HK-2 (cell line): ENCODE measurements around the gene MTSS2.
"Not testable (repeated sequence)": the region's sequence is repeated elsewhere in the genome, so short reads cannot be mapped to it uniquely, and the experiment has no call there.

ENCODE experiments used
- DNase-seq: peaks from one replicate; pipeline ENCODE4 v3.0.0-alpha.2; 2018; ENCODE audit not compliant: unreplicated experiment

The MTSS2 gene

DNA sequence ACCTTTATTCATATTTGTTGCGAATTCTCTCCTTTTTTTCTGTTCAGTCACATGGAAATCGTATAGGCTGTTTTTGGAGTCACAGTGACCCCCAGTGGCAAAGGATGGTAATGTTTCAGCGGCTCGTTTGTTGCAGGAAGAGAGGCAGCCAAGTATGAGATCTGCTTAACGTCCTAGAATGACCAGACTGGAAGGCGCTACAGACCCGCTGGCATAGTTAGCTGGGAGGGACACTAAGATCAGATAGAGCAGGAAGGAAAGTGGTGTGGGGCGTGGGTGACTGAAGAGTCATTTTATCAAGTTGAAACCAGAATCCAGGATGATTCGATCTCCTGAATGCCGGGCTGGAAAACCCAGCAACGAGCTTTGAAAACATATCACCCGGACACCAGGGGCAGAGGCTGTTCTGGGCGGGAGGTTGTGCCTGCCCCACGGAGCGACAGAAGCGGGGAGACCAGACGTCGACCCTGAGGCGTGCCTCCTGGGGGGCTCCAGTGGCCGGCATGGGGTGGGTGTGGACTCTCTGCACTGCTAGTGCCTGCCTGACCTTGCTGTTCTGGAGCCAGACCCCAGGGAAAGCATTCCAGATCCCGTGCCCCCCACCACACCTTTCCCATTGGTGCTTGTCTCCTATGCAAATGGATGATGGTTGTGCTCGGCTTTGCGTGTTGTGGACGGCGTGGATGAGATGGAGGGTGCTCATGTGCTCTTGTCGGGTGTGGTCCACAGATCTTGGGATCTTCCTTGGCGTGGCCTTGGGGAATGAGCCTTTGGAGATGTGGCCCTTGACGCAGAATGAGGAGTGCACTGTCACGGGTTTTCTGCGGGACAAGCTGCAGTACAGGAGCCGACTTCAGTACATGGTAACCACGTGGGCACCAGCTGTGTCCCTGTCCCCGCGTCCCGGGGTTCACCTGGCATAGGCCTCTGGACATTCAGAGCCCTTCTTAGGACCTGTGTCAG, 31.8 kb downstream of the MTSS2 start:
- peak; percentile 91 for DNase-seq

DNA sequence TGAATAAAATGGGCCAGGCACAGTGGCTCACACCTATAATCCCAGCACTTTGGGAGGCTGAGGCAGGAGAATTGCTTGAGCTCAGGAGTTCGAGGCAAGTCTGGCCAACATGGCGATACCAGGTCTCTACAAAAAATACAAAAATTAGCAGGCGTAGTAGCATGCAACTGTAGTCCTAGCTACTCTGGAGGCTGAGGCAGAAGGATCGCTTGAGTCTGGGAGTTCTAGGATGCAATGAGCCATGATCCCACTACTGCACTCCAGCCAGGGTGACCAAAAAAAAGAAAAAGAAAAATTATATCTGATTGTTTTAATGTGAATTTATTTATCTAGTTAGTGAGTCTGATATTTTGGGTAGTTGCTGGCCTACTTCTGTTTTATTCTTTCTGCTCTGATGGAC, 32.4 kb downstream of the MTSS2 start:
- DNase-seq: no peak

DNA sequence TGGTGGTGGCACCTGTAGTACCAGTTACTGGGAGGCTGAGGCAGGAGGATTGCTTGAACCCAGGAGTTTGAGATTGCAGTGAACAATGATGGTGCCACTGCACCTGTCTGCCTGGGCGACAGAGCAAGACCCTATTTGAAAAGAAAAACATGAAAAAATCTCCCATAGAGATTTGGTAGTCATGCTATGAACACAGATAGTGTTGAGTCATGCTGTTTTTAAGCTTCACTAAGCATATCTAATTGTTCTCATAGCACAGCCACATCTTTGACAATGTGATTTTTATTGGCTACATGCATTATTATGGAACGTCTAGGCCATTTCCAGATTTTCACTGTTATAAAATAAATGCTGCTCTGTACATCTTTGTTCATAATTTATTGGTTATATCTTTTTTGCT, 33.5 kb downstream of the MTSS2 start:
- no peak for DNase-seq

DNA sequence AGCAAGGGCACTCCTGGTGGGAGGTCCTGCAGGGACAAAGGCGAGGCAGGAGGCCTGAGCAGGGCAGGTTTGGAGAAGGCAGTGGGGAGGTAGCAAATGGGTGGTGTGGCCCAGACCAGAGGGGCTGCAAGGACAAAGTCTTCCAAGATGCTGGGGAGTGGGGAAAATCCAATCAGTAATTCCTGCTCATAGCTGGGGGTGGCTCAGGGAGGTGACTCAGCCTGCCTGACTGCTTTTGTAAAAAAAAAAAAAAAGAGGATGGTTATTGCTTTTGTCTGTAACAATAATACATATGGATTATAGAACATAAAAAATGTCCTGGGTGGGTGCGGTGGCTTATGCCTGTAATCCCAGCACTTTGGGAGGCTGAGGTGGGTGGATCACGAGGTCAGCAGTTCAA, 34.3 kb downstream of the MTSS2 start:
- DNase-seq: no peak

DNA sequence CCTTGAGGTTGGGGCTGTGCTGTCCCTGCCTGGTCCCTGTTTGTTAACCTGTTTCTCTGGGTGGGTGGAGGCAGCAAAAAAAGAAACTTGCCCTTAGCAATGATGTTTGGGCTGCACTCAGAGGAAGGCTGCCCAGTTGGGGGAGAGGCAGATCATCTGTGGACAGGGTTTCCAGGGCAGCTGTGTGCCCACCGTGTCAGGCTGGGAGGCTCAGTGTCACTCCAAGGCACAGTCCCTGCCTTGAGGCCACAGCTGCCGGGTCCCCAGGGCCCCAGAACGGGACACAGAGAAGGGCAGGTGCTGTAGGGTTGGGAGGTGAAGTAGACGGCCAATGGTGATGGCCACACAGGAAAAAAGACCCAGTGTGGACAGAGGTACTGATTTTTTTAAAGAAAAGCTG, 35.6 kb downstream of the MTSS2 start:
- DNase-seq: no peak

DNA sequence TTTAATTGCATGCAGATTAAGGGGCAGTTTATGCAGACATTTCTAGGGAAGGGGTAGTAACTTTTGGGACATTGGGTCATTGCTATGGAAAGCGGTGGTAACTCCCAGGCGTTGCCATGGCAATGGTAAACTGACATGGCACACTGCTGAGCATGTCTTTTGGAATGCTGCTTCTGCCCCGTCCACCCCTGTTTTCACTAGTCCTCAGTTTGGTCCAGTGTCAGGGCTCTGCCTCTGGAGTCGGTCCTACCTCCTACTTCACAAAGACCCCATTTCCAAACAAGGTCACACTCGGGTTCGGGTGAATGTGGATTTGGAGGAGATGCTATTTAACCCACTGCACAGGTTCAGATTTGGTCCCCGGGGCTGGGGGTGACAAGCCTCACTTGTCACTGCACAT, 36.6 kb downstream of the MTSS2 start:
- no peak for DNase-seq

DNA sequence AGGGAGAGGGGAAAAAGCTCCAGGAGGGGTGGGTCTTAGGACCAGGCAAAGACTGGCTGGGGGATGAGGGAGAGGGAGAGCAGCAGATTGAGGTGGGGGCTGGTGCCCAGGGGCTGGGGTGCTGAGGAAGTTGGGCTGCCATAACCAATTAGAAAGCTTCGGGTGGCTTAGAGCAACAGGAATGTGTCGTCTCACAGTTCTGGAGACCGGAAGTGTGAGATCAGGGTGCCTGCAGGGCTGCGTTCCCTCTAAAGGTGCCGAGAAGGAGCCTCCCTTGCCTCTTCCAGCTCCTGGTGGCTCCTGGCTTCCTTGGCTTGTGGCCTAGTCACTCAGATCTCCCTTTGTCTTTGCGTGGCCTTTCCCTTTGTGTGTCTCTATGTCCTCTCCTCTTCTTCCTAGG, 37.2 kb downstream of the MTSS2 start:
- DNase-seq: no peak

DNA sequence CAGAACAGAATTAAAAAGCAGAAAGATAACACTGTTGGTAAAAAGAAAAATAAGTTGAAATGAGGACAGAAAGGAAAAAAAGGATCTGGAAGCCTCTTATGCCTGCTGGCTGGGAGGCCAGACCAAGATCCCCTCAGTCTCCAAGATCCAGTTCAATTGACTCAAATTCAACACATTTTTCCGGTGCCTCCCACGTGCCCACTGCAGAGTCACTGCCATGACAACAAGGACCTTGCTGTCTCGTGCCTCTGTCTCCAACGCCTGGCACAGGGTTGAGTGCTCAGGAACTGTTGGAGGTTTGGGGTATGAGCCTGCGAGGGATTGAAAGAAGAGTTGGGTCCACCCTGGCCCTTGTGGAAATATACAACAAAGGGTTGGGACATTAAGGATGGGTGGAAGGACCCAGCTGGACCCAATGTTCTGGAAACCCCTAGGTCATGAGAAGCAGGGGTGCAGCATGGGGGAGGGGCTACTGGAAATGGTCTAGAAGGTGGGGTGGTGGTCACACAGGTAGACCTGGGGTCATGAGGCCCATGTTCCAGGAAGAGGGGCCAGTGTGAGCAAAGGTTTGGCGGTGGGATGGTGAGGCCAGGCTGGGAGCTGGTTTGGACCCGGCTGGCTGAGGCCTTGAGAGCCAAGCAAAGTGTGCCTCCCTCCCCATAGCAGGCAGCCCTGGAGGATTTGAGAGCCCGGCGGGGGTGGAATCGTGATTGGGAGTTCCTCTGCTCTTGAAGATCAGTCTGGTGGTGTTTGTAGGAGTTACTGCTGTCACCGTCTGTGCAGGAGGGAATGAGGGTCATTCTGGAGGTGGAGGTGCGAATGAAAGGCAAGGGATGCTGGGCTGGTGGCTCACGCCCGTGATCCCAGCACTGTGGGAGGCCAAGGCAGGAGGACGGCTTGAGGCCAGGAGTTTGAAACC, 38.2 kb downstream of the MTSS2 start:
- DNase-seq: no peak

DNA sequence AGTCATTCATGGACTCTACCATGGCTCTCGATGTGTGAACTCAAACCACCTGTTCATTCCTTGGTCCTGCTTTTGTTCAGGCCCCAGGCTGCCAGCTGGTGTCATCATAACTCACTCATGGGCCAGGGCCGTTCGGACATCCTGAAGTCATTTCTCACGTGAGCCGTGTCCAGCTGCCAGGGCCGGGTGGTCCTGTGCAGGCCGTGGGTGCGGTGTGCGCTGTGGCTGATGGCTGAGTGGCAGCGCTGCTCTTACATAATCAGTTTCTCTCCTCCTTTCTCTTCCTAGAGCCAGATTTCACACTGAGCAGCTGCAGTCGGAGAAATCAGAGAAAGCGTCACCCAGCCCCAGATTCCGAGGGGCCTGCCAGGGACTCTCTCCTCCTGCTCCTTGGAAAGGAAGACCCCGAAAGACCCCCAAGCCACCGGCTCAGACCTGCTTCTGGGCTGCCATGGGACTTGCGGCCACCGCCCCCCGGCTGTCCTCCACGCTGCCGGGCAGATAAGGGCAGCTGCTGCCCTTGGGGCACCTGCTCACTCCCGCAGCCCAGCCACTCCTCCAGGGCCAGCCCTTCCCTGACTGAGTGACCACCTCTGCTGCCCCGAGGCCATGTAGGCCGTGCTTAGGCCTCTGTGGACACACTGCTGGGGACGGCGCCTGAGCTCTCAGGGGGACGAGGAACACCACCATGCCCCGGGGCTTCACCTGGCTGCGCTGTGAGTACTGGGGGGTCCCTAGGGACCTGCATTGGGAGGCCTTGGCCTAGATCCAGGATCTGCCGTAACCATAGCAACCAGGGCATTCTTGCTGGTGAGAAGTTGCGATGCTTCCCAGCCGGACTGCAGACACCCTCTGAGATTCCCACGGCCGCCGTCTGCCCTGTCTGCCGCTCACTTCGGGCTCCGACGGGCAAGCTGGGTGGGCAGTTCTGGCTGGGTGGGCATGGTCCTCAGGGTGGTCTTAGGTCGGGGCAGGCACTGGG, 39.3 kb downstream of the MTSS2 start, which contains the start of gene IL34:
IL34 (plus strand) TSS at position 300 of the 982 bp plus-strand sequence; CDS start at position 689, 389 bp downstream.
- no peak for DNase-seq

DNA sequence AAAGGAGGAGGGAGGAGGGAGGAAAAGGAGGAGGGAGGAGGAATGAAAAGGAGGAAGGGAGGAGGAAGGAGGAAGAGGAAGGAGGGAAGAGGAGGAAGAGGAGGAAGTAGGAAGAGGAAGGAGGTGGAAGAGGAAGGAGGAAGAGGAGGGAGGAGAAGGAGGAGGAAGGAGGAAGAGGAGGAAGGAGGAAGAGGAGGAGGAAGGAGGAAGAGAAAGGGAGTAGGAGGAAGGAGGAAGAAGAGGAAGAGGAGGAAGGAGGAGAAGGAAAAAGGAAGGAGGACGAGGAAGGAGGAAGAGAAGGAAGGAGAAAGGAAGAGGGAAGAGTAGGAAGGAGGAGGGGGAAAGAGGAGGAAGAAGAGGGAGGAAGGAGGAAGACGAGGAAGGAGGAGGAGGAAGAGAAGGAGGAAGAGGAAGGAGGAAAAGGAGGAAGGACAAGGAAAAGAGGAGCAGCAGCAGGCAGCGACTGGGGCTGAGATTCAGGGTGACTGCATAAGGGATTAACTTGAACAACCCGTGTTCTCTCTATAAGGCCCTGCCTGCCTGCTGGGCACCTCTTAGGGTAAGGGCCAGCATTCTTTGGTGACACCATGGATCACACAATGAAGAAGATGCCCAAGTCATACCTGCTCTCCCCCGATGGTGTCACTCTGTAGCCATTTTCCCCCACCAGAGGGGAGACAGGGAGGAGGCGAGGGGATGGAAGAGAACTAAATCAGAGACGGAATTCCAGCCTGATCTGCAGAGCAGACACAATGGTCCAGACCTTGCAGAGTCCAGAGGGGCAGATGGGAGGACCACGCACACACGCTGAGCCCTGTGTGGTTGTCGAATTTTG, 40.9 kb downstream of the MTSS2 start:
- DNase-seq: no peak

DNA sequence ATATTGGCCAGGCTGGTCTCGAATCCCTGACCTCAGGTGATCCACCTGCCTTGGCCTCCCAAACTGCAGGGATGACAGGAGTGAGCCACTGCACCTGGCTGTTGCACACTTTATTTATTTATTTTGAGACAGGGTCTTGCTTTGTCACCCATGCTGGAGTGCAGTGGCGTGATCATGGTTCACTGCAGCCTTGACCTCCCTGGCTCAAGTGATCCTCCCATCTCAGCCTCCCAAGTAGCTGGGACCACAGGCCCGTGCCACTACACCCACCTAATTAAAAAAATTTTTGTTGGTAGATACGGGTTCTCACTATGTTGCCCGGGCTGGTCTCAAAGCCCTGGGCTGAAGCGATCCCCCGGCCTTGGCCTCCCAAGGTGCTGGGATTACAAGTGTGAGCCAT, 42.6 kb downstream of the MTSS2 start:
- DNase-seq: not testable (repeated sequence)

DNA sequence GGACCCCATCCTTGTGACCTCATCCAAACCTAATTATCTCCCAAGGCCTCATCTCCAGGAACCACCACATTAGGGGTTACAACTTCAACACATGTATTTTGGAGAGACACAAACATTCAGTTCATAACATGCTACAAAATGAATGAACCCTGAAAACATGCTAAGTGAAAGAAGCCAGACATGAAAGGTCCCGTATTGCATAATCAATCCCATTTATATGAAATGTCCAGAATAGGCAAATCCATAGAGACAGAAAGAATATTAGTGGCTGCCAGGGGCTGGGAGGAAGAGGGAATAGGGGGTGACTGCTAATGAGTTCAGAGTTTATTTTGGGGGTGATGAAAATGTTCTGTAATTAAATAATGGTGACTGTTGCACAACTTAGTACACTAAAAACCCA, 43.2 kb downstream of the MTSS2 start:
- no peak for DNase-seq

DNA sequence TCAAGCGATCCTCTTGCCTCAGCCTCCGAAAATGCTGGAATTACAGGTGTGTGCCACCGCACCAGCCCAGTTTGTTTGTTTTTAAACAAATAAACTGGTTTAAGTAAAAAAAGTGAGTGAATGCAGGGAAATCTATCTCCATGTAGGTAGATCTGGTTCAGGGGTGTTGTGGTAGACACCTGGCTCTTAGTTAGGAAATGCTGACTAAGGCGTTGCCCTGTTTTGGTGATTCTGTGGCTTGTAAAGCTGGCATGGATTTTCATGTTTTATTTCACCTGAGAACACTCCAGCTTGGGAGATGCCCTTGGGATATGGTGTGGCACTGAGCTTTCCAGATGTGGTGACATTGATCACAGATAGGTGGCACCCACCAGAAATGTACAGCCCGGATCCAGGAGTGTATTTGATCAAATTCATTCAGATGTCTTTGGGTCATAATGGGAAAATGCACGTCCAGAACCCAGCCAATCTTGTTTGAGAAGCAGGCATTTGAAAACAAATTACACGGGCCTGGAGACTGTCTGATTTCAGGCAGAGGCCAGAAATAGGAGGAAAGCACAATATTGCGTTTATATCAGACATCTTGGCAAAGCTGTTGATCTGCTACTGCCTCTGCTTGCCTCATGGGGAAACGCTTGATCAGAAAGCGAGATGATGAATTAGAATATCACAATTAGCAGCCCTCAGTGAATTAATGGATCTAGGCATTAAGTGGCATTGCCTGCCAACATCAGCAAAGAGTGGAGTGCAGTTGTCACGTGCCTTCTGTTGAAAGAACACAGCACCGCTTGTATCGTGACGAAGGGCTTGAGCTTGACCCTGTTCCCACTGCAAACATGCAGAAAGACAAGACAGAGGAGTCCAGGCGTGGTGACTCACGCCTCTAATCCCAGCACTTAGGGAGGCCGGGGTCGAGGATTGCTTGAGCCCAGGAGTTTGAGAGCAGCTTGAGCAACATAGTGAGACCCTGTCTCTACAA, 46.8 kb downstream of the MTSS2 start:
- DNase-seq: no peak
